A673 (cell line): ENCODE data around the gene NFATC1.

Experiments used
- CTCF ChIP-seq: fragments of 300-800, 200-600 bp; sonication (generic); conservative IDR thresholded peaks from 2 replicates; pipeline ENCODE4 v1.5.1; 2017; ENCODE audit warnings: low read depth, mild to moderate bottlenecking, antibody characterized with exemption, low read length, moderate library complexity, mixed read lengths
- EZH2 ChIP-seq: fragments of 200-600 bp; sonication (generic); IDR thresholded peaks from 2 replicates; pipeline ENCODE4 v1.6.1; 2017; ENCODE audit warnings: borderline replicate concordance, low read depth, mild to moderate bottlenecking, mixed read lengths, antibody characterized with exemption, low read length; ENCODE audit not compliant: poor library complexity, severe bottlenecking

GRCh38 chr18:79544386-79544963 is 148.7 kb downstream of the NFATC1 start:
- TF ChIP-seq CTCF (no peak), EZH2 (no peak)
